Gastroesophageal sphincter (tissue), 4 donors: ENCODE data around the gene GMPR. TPM values are rescaled to one million over a fixed set of nuclear protein-coding genes. Genes with fewer than 3 reads are reported as not detected.

Experiments used
- ATAC-seq: fragments of 150-250 bp; one replicate; pipeline ENCODE4 v1.9.1; 2016; ENCODE audit warnings: mild to moderate bottlenecking, moderate library complexity
- H3K27ac ChIP-seq, 4 donors: fragments of 200-600 bp; sonication (generic) in 3 of 4; 1 replicate in 3 of 4; 2 replicates in 1 of 4; pipeline ENCODE4 v1.5.1; 2016 to 2019
- H3K27me3 ChIP-seq: fragments of 200-600 bp; sonication (generic); one replicate; pipeline ENCODE4 v1.5.1; 2019
- H3K36me3 ChIP-seq, 2 donors: fragments of 200-600 bp; sonication (generic); one replicate each; pipeline ENCODE4 v1.5.1; 2019; ENCODE audit warnings: control low read depth in 1 of 2
- H3K4me1 ChIP-seq, 3 donors: fragments of 200-600 bp; sonication (generic); 1 replicate in 2 of 3; 2 replicates in 1 of 3; pipeline ENCODE4 v1.5.1; 2016 to 2019; ENCODE audit warnings: control low read depth in 2 of 3
- H3K4me3 ChIP-seq, 2 donors: fragments of 200-600 bp; sonication (generic); one replicate each; pipeline ENCODE4 v1.5.1; 2019; ENCODE audit warnings: mild to moderate bottlenecking in 1 of 2, moderate library complexity in 1 of 2
- H3K9me3 ChIP-seq, 3 donors: fragments of 200-600 bp; sonication (generic); one replicate each; pipeline ENCODE4 v1.5.1; 2017 to 2019; ENCODE audit warnings: control low read depth in 2 of 3
- CTCF ChIP-seq, 4 experiments: fragments of 200-600 bp in 2 of 4; fragments of 450-650 bp in 2 of 4; sonication (generic) in 1 of 4; IDR thresholded peaks; one replicate each; pipeline ENCODE4 v1.5.1; 2017 to 2019; ENCODE audit warnings: antibody characterized with exemption in 4 of 4, mild to moderate bottlenecking in 2 of 4, moderate library complexity in 2 of 4
- EP300 ChIP-seq: sonication (generic); formaldehyde crosslinking; IDR thresholded peaks from one replicate; pipeline ENCODE4 v1.6.1; 2017; ENCODE audit warnings: antibody characterized with exemption, mild to moderate bottlenecking
- POLR2A ChIP-seq, 2 donors: fragments of 450-650 bp; IDR thresholded peaks; one replicate each; pipeline ENCODE4 v1.6.1; 2017; ENCODE audit warnings: antibody characterized with exemption in 2 of 2, mild to moderate bottlenecking in 2 of 2, moderate library complexity in 1 of 2
- POLR2AphosphoS5 ChIP-seq: sonication (generic); formaldehyde crosslinking; IDR thresholded peaks from one replicate; pipeline ENCODE4 v1.6.1; 2017; ENCODE audit warnings: antibody characterized with exemption
- WGBS, 2 donors: methylation state at CpG; one replicate each; pipeline ENCODE4 v1.1.5; 2018; ENCODE audit warnings: low coverage in 1 of 2; 5-methylcytosine and 5-hydroxymethylcytosine counted together
- total RNA-seq, 4 donors: library from RNA; depleted of rRNA; stranded (reverse); fragments of >200 nt; gene quantifications; one replicate each; pipeline ENCODE4 v1.1.0, GENCODE V29; 2016

Gene GMPR
- total RNA-seq, 4 donors from 2014 or later, result 18.2 to 71.5 (median 45.6) TPM

- no CpG with 5 or more reads among the region's 26 CpGs for WGBS, 2 donors
- Histone ChIP-seq H3K27ac (no peak overlapping the region), H3K4me3 (no peak overlapping the region), H3K9me3 (no peaks in the 10 kb centered on the region), H3K36me3 (peaks cover 0 to 46% of the 10 kb centered on the region in 2 donors), H3K4me1 (no peaks in the 10 kb centered on the region), H3K27me3 (no peaks in the 10 kb centered on the region)
- ATAC-seq, result no peak
- TF ChIP-seq POLR2A (IDR thresholded peaks at IDR 0.05) (no peak), EP300 (no peak)
Observed at GRCh38 chr6:16288163-16288562, 49.8 kb downstream of the GMPR start.

GRCh38 chr6:16291739-16292138, 53.4 kb downstream of the GMPR start:
- no peak for ATAC-seq
- H3K36me3 ChIP-seq, result peaks cover 0 to 63% of the 10 kb centered on the region in 2 donors
- no peaks in the 10 kb centered on the region for H3K27me3 ChIP-seq
- no peak overlapping the region for H3K4me3 ChIP-seq
- H3K9me3 ChIP-seq, result no peaks in the 10 kb centered on the region
- no peaks in the 10 kb centered on the region for H3K4me1 ChIP-seq
- WGBS, 2 donors, result 81 to 83% methylated on average over 4 to 6 of the region's 6 CpGs
- no peak overlapping the region for H3K27ac ChIP-seq
- no peak for TF ChIP-seq POLR2A (IDR thresholded peaks at IDR 0.05)
- no peak for TF ChIP-seq EP300
- TF ChIP-seq POLR2AphosphoS5, result no peak
- TF ChIP-seq CTCF (IDR thresholded peaks at IDR 0.05), result no peak

GRCh38 chr6:16292432-16292831, 54.0 kb downstream of the GMPR start:
- no peaks in the 10 kb centered on the region for H3K4me1 ChIP-seq
- no peaks in the 10 kb centered on the region for H3K27me3 ChIP-seq
- H3K4me3 ChIP-seq, result no peak overlapping the region
- no peak for TF ChIP-seq EP300
- TF ChIP-seq CTCF (IDR thresholded peaks at IDR 0.05), result no peak
- no peak for TF ChIP-seq POLR2AphosphoS5
- no peak for TF ChIP-seq POLR2A (IDR thresholded peaks at IDR 0.05)
- 78 to 93% methylated on average over 4 to 5 of the region's 5 CpGs for WGBS, 2 donors
- no peak overlapping the region for H3K27ac ChIP-seq
- ATAC-seq, result no peak
- peaks cover 0 to 59% of the 10 kb centered on the region in 2 donors for H3K36me3 ChIP-seq
- H3K9me3 ChIP-seq, result no peaks in the 10 kb centered on the region

GRCh38 chr6:16292942-16293341, 54.6 kb downstream of the GMPR start:
- H3K27me3 ChIP-seq, result no peaks in the 10 kb centered on the region
- ATAC-seq, result no peak
- WGBS, 2 donors, result 70 to 82% methylated on average over 6 to 8 of the region's 8 CpGs
- H3K4me3 ChIP-seq, result no peak overlapping the region
- no peaks in the 10 kb centered on the region for H3K4me1 ChIP-seq
- H3K9me3 ChIP-seq, result no peaks in the 10 kb centered on the region
- H3K36me3 ChIP-seq, result peaks cover 0 to 60% of the 10 kb centered on the region in 2 donors
- no peak overlapping the region for H3K27ac ChIP-seq
- TF ChIP-seq EP300, result no peak
- no peak for TF ChIP-seq CTCF (IDR thresholded peaks at IDR 0.05)

- no peaks in the 10 kb centered on the region for H3K4me1 ChIP-seq
- TF ChIP-seq CTCF (IDR thresholded peaks at IDR 0.05) (no peak), EP300 (no peak), POLR2AphosphoS5 (no peak), POLR2A (IDR thresholded peaks at IDR 0.05) (no peak)
- no peaks in the 10 kb centered on the region for H3K9me3 ChIP-seq
- H3K36me3 ChIP-seq, result peaks cover 0 to 70% of the 10 kb centered on the region in 2 donors
- no peak overlapping the region for H3K27ac ChIP-seq
- H3K27me3 ChIP-seq, result no peaks in the 10 kb centered on the region
- no peak for ATAC-seq
- no peak overlapping the region for H3K4me3 ChIP-seq
- 77 to 100% methylated on average over 2 to 3 of the region's 10 CpGs for WGBS, 2 donors
Observed at GRCh38 chr6:16294371-16294770, 56.0 kb downstream of the GMPR start.
